Measurements from ENCODE around the gene RERE. TPM values are rescaled to one million over a fixed set of nuclear protein-coding genes. Genes with fewer than 3 reads are reported as not detected.

RERE gene
- total RNA-seq, 2 donors from 2014 or later = 144 to 174 TPM

GRCh38 chr1:8551613-8552489 is 265.6 kb downstream of the RERE start:
- H3K4me1 ChIP-seq (ENCODE audit: control insufficient read depth in 1 of 2, low read depth in 2 of 2) = peaks cover 0 to 6% of the 10 kb centered on the region in 2 donors
- no peak for TF ChIP-seq CTCF (IDR thresholded peaks at IDR 0.05)
- H3K27me3 ChIP-seq (replicated peaks; ENCODE audit: insufficient read depth) = no peaks in the 10 kb centered on the region
- no peak overlapping the region for H3K4me3 ChIP-seq
- H3K36me3 ChIP-seq = no peaks in the 10 kb centered on the region
- no peaks in the 10 kb centered on the region for H3K9me3 ChIP-seq
- no peak for DNase-seq (ENCODE audit: low spot score)
- no peak overlapping the region for H3K27ac ChIP-seq
- no peak for ATAC-seq (ENCODE audit: insufficient number of reproducible peaks, low FRiP score, low read depth)

GRCh38 chr1:8551057-8551456 is 266.4 kb downstream of the RERE start:
- H3K27ac ChIP-seq = no peak overlapping the region

GRCh38 chr1:8547791-8548190 is 269.6 kb downstream of the RERE start:
- no peak for ATAC-seq (ENCODE audit: insufficient number of reproducible peaks, low FRiP score, low read depth)
- Histone ChIP-seq H3K4me1 (ENCODE audit: control insufficient read depth in 1 of 2, low read depth in 2 of 2) (no peaks in the 10 kb centered on the region), H3K4me3 (no peak overlapping the region), H3K27ac (no peak overlapping the region), H3K27me3 (replicated peaks; ENCODE audit: insufficient read depth) (no peaks in the 10 kb centered on the region), H3K9me3 (no peaks in the 10 kb centered on the region), H3K36me3 (no peaks in the 10 kb centered on the region)
- no peak for TF ChIP-seq CTCF (IDR thresholded peaks at IDR 0.05)
- no peak for DNase-seq (ENCODE audit: low spot score)

More at GRCh38 chr1:8551057-8551456, 266.4 kb downstream of the RERE start:
- H3K9me3 ChIP-seq = no peaks in the 10 kb centered on the region
- no peak overlapping the region for H3K4me3 ChIP-seq
- TF ChIP-seq CTCF (IDR thresholded peaks at IDR 0.05) = no peak
- H3K36me3 ChIP-seq = no peaks in the 10 kb centered on the region
- H3K4me1 ChIP-seq (ENCODE audit: control insufficient read depth in 1 of 2, low read depth in 2 of 2) = peaks cover 0 to 6% of the 10 kb centered on the region in 2 donors
- DNase-seq (ENCODE audit: low spot score) = no peak
- H3K27me3 ChIP-seq (replicated peaks; ENCODE audit: insufficient read depth) = no peaks in the 10 kb centered on the region
- no peak for ATAC-seq (ENCODE audit: insufficient number of reproducible peaks, low FRiP score, low read depth)

GRCh38 chr1:8545078-8545477 is 272.4 kb downstream of the RERE start:
- Histone ChIP-seq H3K36me3 (no peaks in the 10 kb centered on the region), H3K27me3 (replicated peaks; ENCODE audit: insufficient read depth) (no peaks in the 10 kb centered on the region), H3K4me3 (no peak overlapping the region), H3K4me1 (ENCODE audit: control insufficient read depth in 1 of 2, low read depth in 2 of 2) (peaks cover 10 to 19% of the 10 kb centered on the region in 2 donors), H3K9me3 (no peaks in the 10 kb centered on the region), H3K27ac (no peak overlapping the region)
- no peak for ATAC-seq (ENCODE audit: insufficient number of reproducible peaks, low FRiP score, low read depth)
- TF ChIP-seq CTCF (IDR thresholded peaks at IDR 0.05) = no peak
- no peak for DNase-seq (ENCODE audit: low spot score)

- ATAC-seq (ENCODE audit: insufficient number of reproducible peaks, low FRiP score, low read depth) (no peak), DNase-seq (ENCODE audit: low spot score) (no peak)
- TF ChIP-seq CTCF (IDR thresholded peaks at IDR 0.05) = no peak
- H3K36me3 ChIP-seq = no peaks in the 10 kb centered on the region
- H3K27ac ChIP-seq = no peak overlapping the region
- H3K9me3 ChIP-seq = no peaks in the 10 kb centered on the region
- peaks cover 10 to 21% of the 10 kb centered on the region in 2 donors for H3K4me1 ChIP-seq (ENCODE audit: control insufficient read depth in 1 of 2, low read depth in 2 of 2)
- H3K27me3 ChIP-seq (replicated peaks; ENCODE audit: insufficient read depth) = no peaks in the 10 kb centered on the region
- H3K4me3 ChIP-seq = no peak overlapping the region
These were observed 272.8 kb downstream of the RERE start for GRCh38 chr1:8544644-8545043.
